Measurements from ENCODE around the gene STAC.
A peak's percentile ranks its signal among the peaks of the same experiment; 100 is the strongest.
"Not testable (repeated sequence)": the region's sequence is repeated elsewhere in the genome, so short reads cannot be mapped to it uniquely, and the experiment has no call there.

The STAC gene

DNA sequence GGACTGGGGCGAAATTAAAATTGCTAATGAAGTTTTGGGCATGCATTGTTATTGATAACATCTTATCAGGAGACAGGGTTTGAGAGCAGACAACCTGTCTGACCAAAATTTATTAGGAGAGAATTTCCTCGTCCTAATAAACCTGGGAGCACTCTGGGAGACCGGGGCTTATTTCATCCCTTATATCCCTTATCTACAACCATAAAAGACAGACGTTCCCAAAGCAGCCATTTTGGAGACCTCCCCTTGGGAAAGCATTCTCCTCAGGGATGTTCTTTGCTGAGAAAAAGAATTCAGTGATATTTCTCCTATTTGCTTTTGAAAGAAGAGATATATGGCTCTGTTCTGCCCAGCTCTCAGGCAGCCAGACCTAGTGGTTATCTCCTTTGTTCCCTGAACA, 198.1 kb downstream of the STAC start:
- FAIRE-seq; DNase-seq (ENCODE audit: low spot score): not testable (repeated sequence)

DNA sequence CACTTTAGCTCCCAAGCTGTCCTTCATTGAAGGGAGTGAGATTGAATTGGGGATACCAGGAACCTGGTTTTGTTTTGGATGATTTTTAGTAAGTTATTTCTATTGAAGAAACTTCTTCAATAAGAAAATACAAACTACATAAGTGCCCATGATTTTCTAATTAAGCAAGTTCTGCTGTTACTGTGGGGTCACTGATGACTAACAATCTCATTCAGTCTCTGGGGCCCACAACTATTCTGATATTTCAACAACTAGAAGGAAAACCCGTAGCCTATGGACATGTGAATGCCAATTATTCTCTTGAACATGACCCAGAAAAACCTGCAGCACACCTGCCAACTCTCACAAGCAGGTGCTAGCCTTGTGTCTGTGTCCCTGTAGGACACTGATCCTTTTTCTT, 199.4 kb downstream of the STAC start:
- no peak for DNase-seq (ENCODE audit: low spot score)
- no peak for FAIRE-seq

GRCh38 chr3:36580716-36581115, 200.4 kb downstream of the STAC start:
- DNase-seq (ENCODE audit: low spot score) (no peak), FAIRE-seq (no peak)

- peak; percentile 13 for DNase-seq (ENCODE audit: low spot score)
- FAIRE-seq = no peak
Observed at GRCh38 chr3:36591959-36592358, 211.7 kb downstream of the STAC start.

DNA sequence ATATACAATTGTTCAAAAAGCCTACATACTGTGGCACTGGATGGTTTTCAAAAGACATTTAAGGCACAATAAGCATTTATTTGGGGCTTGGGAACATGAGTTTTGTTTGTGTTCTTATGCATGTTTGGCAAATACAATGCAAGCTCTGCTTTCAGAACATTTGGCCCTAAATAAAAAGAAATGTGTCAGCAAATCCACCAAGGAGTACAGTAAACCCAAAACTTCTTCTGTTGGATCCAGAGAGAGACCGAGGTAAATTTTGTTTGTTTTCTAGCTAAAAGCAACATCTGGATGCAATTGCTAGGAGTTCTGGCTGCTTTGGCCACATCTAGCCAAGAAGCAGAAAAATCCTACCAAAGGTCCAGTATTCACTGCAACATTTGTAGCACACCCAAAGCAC, 215.2 kb downstream of the STAC start:
- FAIRE-seq = no peak

DNA sequence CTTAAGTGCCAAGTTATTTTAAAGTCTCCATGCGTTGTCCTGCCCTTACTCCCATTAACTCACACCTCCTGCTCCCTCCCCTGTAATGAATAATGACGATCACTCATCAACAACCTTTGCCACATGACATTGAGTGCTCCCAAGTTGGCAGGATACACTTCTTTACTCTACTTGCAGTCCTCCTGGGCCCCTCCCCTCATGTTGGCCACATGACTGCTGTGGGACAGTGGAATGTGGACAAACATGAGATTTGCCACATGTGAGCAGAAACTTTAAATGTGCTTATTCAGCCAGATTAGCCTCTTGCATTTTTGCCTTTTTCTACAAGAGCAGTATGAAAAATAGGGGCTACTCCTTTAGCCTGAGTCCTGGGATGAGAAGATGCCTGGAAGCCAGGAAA, 216.1 kb downstream of the STAC start:
- DNase-seq (ENCODE audit: low spot score) (no peak), FAIRE-seq (no peak)

More for the DNA sequence above, 215.2 kb downstream of the STAC start:
- no peak for DNase-seq (ENCODE audit: low spot score)

GRCh38 chr3:36597422-36597821, 217.1 kb downstream of the STAC start:
- peak; percentile 55 for DNase-seq (ENCODE audit: low spot score)
- FAIRE-seq = no peak
